Fibroblast of skin of right quadriceps (primary cell): ENCODE results near the gene GAL3ST3.
"Not testable (repeated sequence)": the region's sequence is repeated elsewhere in the genome, so short reads cannot be mapped to it uniquely, and the experiment has no call there.

Source experiments
- DNase-seq: peaks from one replicate; pipeline ENCODE4 v3.0.0-alpha.2; 2013

The GAL3ST3 gene

GRCh38 chr11:66048547-66049323, at the start of gene GAL3ST3:
Gene GAL3ST3 (minus strand): TSS chr11:66049161. CDS start chr11:66045415, 3,746 bp downstream.
- no peak for DNase-seq

GRCh38 chr11:66092125-66092524, 43.2 kb upstream of the GAL3ST3 start:
- not testable (repeated sequence) for DNase-seq

GRCh38 chr11:66090288-66090687, 41.3 kb upstream of the GAL3ST3 start:
- DNase-seq = no peak

GRCh38 chr11:66089067-66089466, 40.1 kb upstream of the GAL3ST3 start:
- DNase-seq = no peak

- no peak for DNase-seq
Measured at GRCh38 chr11:66087148-66087908, 38.4 kb upstream of the GAL3ST3 start.

- DNase-seq = no peak
Measured at GRCh38 chr11:66084821-66085475, 36.0 kb upstream of the GAL3ST3 start.

GRCh38 chr11:66083767-66084166, 34.8 kb upstream of the GAL3ST3 start:
- no peak for DNase-seq

- DNase-seq = no peak
Measured at GRCh38 chr11:66082946-66083698, 34.2 kb upstream of the GAL3ST3 start.

GRCh38 chr11:66081505-66081904, 32.5 kb upstream of the GAL3ST3 start:
- no peak for DNase-seq

- peak; percentile 82 for DNase-seq
Measured at GRCh38 chr11:66080055-66080817, 31.3 kb upstream of the GAL3ST3 start.

- not testable (repeated sequence) for DNase-seq
Measured at GRCh38 chr11:66078949-66079348, 30.0 kb upstream of the GAL3ST3 start.

GRCh38 chr11:66077927-66078326, 29.0 kb upstream of the GAL3ST3 start:
- DNase-seq = no peak

- peak; percentile 29 for DNase-seq
Measured at GRCh38 chr11:66076561-66076960, 27.6 kb upstream of the GAL3ST3 start.

GRCh38 chr11:66075273-66075672, 26.3 kb upstream of the GAL3ST3 start:
- no peak for DNase-seq

- DNase-seq = no peak
Measured at GRCh38 chr11:66073669-66074068, 24.7 kb upstream of the GAL3ST3 start.

- no peak for DNase-seq
Measured at GRCh38 chr11:66072518-66072917, 23.6 kb upstream of the GAL3ST3 start.

- peak; percentile 70 for DNase-seq
Measured at GRCh38 chr11:66072081-66072480, 23.1 kb upstream of the GAL3ST3 start.

- DNase-seq = no peak
Measured at GRCh38 chr11:66071381-66071801, 22.4 kb upstream of the GAL3ST3 start.

GRCh38 chr11:66070604-66071380, 21.8 kb upstream of the GAL3ST3 start:
- DNase-seq = no peak

GRCh38 chr11:66069715-66070603, 21.0 kb upstream of the GAL3ST3 start, which contains the start of gene PACS1:
Gene PACS1 (plus strand): TSS chr11:66070272. CDS start chr11:66070487, 215 bp downstream.
- peak; percentile 74 for DNase-seq
